Left ventricle myocardium inferior (tissue), 1 donor: ENCODE results near the gene SREBF1. TPM values are rescaled to one million over a fixed set of nuclear protein-coding genes. Genes with fewer than 3 reads are reported as not detected.
A peak's percentile ranks its signal among the peaks of the same experiment; 100 is the strongest.

Experiments used
- DNase-seq: peaks from one replicate; pipeline ENCODE4 v3.0.0-alpha.2; 2020
- H3K27ac ChIP-seq: fragments of 200-600 bp; replicated peaks from 2 replicates; pipeline ENCODE4 v1.8.0; 2021
- H3K27me3 ChIP-seq: fragments of 200-600 bp; 2 replicates; pipeline ENCODE4 v1.8.0; 2021; ENCODE audit warnings: low read depth
- H3K36me3 ChIP-seq: fragments of 200-600 bp; 2 replicates; pipeline ENCODE4 v1.8.0; 2021
- H3K4me1 ChIP-seq: fragments of 200-600 bp; 2 replicates; pipeline ENCODE4 v1.8.0; 2021
- H3K4me3 ChIP-seq: fragments of 200-600 bp; 2 replicates; pipeline ENCODE4 v1.8.0; 2021; ENCODE audit warnings: mild to moderate bottlenecking, moderate library complexity
- H3K9me3 ChIP-seq: fragments of 200-600 bp; replicated peaks from 2 replicates; pipeline ENCODE4 v1.8.0; 2021
- intact Hi-C: fragments of 100-400 bp; cut with micrococcal nuclease; formaldehyde crosslinking; loops from one replicate; pipeline ENCODE4 v1.11.0; 2022
- total RNA-seq: library from RNA; stranded (reverse); fragmentation: NEBNext Ultra II Directional; extraction: Animal tissue kit (Norgen Biotek cat#: 25700); gene quantifications from one replicate; pipeline ENCODE4 v1.2.1, GENCODE V29; 2021
- TF ChIP-seq, protein P1 (sequence below): fragments of 200-600 bp; IDR thresholded peaks from 2 replicates; pipeline ENCODE4 v1.8.0; 2021; ENCODE audit warnings: antibody characterized with exemption, mild to moderate bottlenecking, borderline replicate concordance
- donor health status: DM: no; HTN: yes; CAD: no; lungs with severe emphysema.

The SREBF1 gene
- total RNA-seq, 1 donor from 2014 or later = 10.2 TPM

- Histone ChIP-seq H3K4me1 (peaks cover 97% of the 10 kb centered on the region), H3K36me3 (peaks cover 71% of the 10 kb centered on the region), H3K27me3 (no peaks in the 10 kb centered on the region), H3K4me3 (no peak overlapping the region), H3K9me3 (no peaks in the 10 kb centered on the region), H3K27ac (peak overlapping the region; percentile 45)
- no peak for DNase-seq
- intact Hi-C loops = no loop called here
- TF ChIP-seq, protein P1, sequence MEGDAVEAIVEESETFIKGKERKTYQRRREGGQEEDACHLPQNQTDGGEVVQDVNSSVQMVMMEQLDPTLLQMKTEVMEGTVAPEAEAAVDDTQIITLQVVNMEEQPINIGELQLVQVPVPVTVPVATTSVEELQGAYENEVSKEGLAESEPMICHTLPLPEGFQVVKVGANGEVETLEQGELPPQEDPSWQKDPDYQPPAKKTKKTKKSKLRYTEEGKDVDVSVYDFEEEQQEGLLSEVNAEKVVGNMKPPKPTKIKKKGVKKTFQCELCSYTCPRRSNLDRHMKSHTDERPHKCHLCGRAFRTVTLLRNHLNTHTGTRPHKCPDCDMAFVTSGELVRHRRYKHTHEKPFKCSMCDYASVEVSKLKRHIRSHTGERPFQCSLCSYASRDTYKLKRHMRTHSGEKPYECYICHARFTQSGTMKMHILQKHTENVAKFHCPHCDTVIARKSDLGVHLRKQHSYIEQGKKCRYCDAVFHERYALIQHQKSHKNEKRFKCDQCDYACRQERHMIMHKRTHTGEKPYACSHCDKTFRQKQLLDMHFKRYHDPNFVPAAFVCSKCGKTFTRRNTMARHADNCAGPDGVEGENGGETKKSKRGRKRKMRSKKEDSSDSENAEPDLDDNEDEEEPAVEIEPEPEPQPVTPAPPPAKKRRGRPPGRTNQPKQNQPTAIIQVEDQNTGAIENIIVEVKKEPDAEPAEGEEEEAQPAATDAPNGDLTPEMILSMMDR = no peak
These were observed 20.5 kb downstream of the SREBF1 start for GRCh38 chr17:17816240-17816814.

- Histone ChIP-seq H3K36me3 (peaks cover 70% of the 10 kb centered on the region), H3K4me1 (peaks cover 98% of the 10 kb centered on the region), H3K27me3 (no peaks in the 10 kb centered on the region), H3K9me3 (no peaks in the 10 kb centered on the region), H3K27ac (peak overlapping the region; percentile 85), H3K4me3 (peak overlapping the region; percentile 18)
- intact Hi-C loops = no loop called here
- no peak for DNase-seq
- TF ChIP-seq, protein P1 = no peak
These were observed 21.2 kb downstream of the SREBF1 start for GRCh38 chr17:17815436-17816200.

DNA sequence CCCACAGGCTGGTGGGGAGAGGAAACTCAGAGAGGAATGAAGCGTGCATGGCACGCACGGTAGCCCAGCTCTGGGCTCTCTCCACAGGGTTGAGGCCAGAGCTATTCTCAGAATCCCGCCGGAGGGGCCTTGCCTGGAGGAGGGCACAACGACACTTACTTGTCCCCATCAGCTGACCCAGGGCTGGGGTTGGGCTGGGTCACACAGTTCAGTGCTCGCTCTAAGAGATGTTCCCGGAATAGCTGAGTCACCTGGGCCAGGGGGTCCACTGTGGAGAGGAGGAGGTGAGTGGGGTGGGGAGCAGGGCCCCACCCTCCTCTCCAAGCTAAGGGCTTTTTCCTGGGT lies 21.8 kb downstream of the SREBF1 start:
- peaks cover 67% of the 10 kb centered on the region for H3K36me3 ChIP-seq
- intact Hi-C loops = no loop called here
- DNase-seq = peak; percentile 64
- H3K4me3 ChIP-seq = peak overlapping the region; percentile 41
- H3K9me3 ChIP-seq = no peaks in the 10 kb centered on the region
- no peaks in the 10 kb centered on the region for H3K27me3 ChIP-seq
- H3K4me1 ChIP-seq = peaks cover 98% of the 10 kb centered on the region
- peak overlapping the region; percentile 85 for H3K27ac ChIP-seq
- TF ChIP-seq, protein P1 = no peak

- Histone ChIP-seq H3K27ac (peak overlapping the region; percentile 85), H3K4me1 (peaks cover 98% of the 10 kb centered on the region), H3K9me3 (no peaks in the 10 kb centered on the region), H3K4me3 (peak overlapping the region; percentile 41), H3K36me3 (peaks cover 61% of the 10 kb centered on the region), H3K27me3 (no peaks in the 10 kb centered on the region)
- DNase-seq = no peak
- intact Hi-C loops = loop anchor here (5.0 kb wide), 1 partner anchor 103 kb away; no protein-coding TSS in a partner anchor
- TF ChIP-seq, protein P1 = no peak
These were observed 22.4 kb downstream of the SREBF1 start for GRCh38 chr17:17814162-17815061.

- H3K4me3 ChIP-seq = no peak overlapping the region
- H3K9me3 ChIP-seq = no peaks in the 10 kb centered on the region
- H3K27me3 ChIP-seq = no peaks in the 10 kb centered on the region
- no peak for DNase-seq
- peak overlapping the region; percentile 85 for H3K27ac ChIP-seq
- intact Hi-C loops = loop anchor here (2.0 to 5.0 kb wide), 2 partner anchors 47 to 104 kb away; no protein-coding TSS in a partner anchor
- H3K4me1 ChIP-seq = peaks cover 95% of the 10 kb centered on the region
- TF ChIP-seq, protein P1 = no peak
- peaks cover 54% of the 10 kb centered on the region for H3K36me3 ChIP-seq
These were observed 23.1 kb downstream of the SREBF1 start for GRCh38 chr17:17813725-17814095.
